GM06990 (cell line): Measurements from ENCODE around the gene RFTN1.

ENCODE experiments used
- DNase-seq: peaks from one replicate; pipeline ENCODE4 v3.0.0-alpha.2; 2011; ENCODE audit not compliant: insufficient read length; ENCODE audit errors: extremely low read depth
- H3K27me3 ChIP-seq: replicated peaks from 2 replicates; pipeline ENCODE4 v1.6.0; 2011; ENCODE audit warnings: low read length; ENCODE audit not compliant: control insufficient read depth, insufficient read depth
- H3K36me3 ChIP-seq: 2 replicates; pipeline ENCODE4 v1.5.1; 2011; ENCODE audit warnings: low read length; ENCODE audit not compliant: control insufficient read depth, insufficient read depth
- H3K4me3 ChIP-seq: replicated peaks from 2 replicates; pipeline ENCODE4 v1.5.1; 2011; ENCODE audit warnings: low read depth, mild to moderate bottlenecking, control low read depth, low read length
- TF ChIP-seq, protein P1 (sequence below): IDR thresholded peaks from 2 replicates; pipeline ENCODE4 v1.5.1; 2011; ENCODE audit warnings: low read length, control low read depth, mild to moderate bottlenecking, inconsistent platforms; ENCODE audit not compliant: insufficient read depth, poor library complexity, severe bottlenecking

The RFTN1 gene

DNA sequence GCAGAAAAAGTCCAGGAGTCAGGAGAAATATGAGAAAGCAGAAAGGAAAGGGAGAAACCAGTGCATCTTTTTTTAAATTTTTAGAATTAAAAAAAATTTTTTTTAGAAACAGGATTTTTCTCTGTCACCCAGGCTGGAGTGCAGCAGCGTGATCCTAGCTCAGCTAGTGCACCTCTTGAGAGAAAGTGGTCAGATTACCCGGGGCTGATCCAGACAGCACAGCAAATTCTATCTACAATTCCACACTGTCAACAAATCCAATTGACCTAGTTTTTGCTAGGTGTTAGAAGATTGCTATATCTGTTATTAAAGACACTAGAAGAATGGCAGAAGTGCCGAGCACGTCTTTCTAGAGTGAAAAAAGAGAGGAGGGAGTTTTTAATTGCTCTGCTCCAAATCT lies 117.3 kb downstream of the RFTN1 start:
- Histone ChIP-seq H3K27me3 (no peaks in the 10 kb centered on the region), H3K4me3 (no peak overlapping the region), H3K36me3 (peaks cover 11% of the 10 kb centered on the region)
- DNase-seq: no peak
- TF ChIP-seq, protein P1, sequence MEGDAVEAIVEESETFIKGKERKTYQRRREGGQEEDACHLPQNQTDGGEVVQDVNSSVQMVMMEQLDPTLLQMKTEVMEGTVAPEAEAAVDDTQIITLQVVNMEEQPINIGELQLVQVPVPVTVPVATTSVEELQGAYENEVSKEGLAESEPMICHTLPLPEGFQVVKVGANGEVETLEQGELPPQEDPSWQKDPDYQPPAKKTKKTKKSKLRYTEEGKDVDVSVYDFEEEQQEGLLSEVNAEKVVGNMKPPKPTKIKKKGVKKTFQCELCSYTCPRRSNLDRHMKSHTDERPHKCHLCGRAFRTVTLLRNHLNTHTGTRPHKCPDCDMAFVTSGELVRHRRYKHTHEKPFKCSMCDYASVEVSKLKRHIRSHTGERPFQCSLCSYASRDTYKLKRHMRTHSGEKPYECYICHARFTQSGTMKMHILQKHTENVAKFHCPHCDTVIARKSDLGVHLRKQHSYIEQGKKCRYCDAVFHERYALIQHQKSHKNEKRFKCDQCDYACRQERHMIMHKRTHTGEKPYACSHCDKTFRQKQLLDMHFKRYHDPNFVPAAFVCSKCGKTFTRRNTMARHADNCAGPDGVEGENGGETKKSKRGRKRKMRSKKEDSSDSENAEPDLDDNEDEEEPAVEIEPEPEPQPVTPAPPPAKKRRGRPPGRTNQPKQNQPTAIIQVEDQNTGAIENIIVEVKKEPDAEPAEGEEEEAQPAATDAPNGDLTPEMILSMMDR: no peak

DNA sequence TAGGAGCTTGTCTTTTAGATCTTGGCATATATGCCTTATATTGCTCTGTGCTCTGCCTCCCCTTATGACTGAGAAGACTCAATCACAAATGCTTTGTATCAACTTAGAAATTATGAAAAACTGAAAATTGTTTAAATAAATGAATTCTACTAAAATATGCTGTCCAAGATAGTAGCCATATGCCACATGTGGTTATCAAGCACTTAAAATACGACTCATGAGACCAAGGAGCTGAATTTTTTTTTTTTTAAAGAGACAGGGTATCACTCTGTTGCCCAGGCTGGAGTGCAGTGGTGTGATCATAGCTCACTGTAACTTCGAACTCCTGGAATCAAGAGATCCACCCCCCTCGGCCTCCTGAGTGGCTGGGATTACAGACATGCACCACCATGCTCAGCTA lies 118.3 kb downstream of the RFTN1 start:
- Histone ChIP-seq H3K27me3 (no peaks in the 10 kb centered on the region), H3K36me3 (peaks cover 9% of the 10 kb centered on the region), H3K4me3 (no peak overlapping the region)
- DNase-seq: no peak
- TF ChIP-seq, protein P1: no peak

GRCh38 chr3:16394639-16395038 lies 118.9 kb downstream of the RFTN1 start:
- H3K4me3 ChIP-seq: no peak overlapping the region
- H3K36me3 ChIP-seq: peaks cover 7% of the 10 kb centered on the region
- TF ChIP-seq, protein P1: no peak
- no peaks in the 10 kb centered on the region for H3K27me3 ChIP-seq
- no peak for DNase-seq

DNA sequence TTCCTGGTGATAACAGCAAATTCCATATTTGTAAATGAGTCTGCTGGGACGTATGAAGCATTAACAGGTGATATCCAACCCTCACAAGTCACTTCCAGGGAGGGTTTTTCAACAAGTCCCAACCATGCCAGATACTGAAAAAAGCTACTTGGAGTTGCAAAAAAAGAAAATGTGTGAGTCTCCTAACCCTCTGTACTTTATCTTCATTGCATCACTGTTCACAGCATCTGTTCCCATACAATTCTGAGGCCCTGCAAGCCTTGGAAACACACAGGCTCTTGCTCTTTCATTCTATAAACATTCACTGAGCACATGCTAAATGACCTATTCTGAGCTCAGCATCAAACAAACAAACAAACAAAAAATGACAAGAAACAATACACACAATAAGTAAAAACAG lies 120.8 kb downstream of the RFTN1 start:
- DNase-seq: no peak
- TF ChIP-seq, protein P1: no peak
- Histone ChIP-seq H3K27me3 (no peaks in the 10 kb centered on the region), H3K36me3 (peaks cover 1% of the 10 kb centered on the region; the same call in 1 of the 2 replicates), H3K4me3 (no peak overlapping the region)

GRCh38 chr3:16392065-16392464 lies 121.4 kb downstream of the RFTN1 start:
- H3K4me3 ChIP-seq: no peak overlapping the region
- TF ChIP-seq, protein P1: no peak
- peaks cover 1% of the 10 kb centered on the region; the same call in 1 of the 2 replicates for H3K36me3 ChIP-seq
- H3K27me3 ChIP-seq: no peaks in the 10 kb centered on the region
- no peak for DNase-seq

GRCh38 chr3:16390581-16390980 lies 122.9 kb downstream of the RFTN1 start:
- TF ChIP-seq, protein P1: no peak
- Histone ChIP-seq H3K27me3 (no peaks in the 10 kb centered on the region), H3K36me3 (peaks cover 1% of the 10 kb centered on the region; the same call in 1 of the 2 replicates), H3K4me3 (no peak overlapping the region)
- no peak for DNase-seq
